Ecto neural progenitor cell (in vitro differentiated cells): ENCODE measurements around the gene DHRS12.
"Not testable (repeated sequence)": the region's sequence is repeated elsewhere in the genome, so short reads cannot be mapped to it uniquely, and the experiment has no call there.

Experiments used
- DNase-seq: peaks from one replicate; pipeline ENCODE4 v3.0.0-alpha.2; 2018; ENCODE audit warnings: low spot score

DHRS12 gene

GRCh38 chr13:51827254-51827653 is 23.3 kb upstream of the DHRS12 start:
- DNase-seq: no peak

GRCh38 chr13:51826606-51827005 is 22.6 kb upstream of the DHRS12 start:
- no peak for DNase-seq

- DNase-seq: no peak
Measured at GRCh38 chr13:51825681-51826254, 21.8 kb upstream of the DHRS12 start.

- DNase-seq: no peak
Measured at GRCh38 chr13:51825165-51825592, 21.2 kb upstream of the DHRS12 start.

GRCh38 chr13:51824712-51825111 is 20.7 kb upstream of the DHRS12 start:
- not testable (repeated sequence) for DNase-seq

- DNase-seq: no peak
Measured at GRCh38 chr13:51823863-51824262, 19.9 kb upstream of the DHRS12 start.

GRCh38 chr13:51823359-51823758 is 19.4 kb upstream of the DHRS12 start:
- no peak for DNase-seq

GRCh38 chr13:51822106-51822815 is 18.3 kb upstream of the DHRS12 start:
- no peak for DNase-seq

- DNase-seq: no peak
Measured at GRCh38 chr13:51821606-51822005, 17.6 kb upstream of the DHRS12 start.

- no peak for DNase-seq
Measured at GRCh38 chr13:51820016-51820597, 16.1 kb upstream of the DHRS12 start.

GRCh38 chr13:51819544-51819943 is 15.6 kb upstream of the DHRS12 start:
- no peak for DNase-seq

GRCh38 chr13:51818781-51819511 is 15.0 kb upstream of the DHRS12 start:
- no peak for DNase-seq

GRCh38 chr13:51818276-51818675 is 14.3 kb upstream of the DHRS12 start:
- DNase-seq: no peak

- DNase-seq: no peak
Measured at GRCh38 chr13:51817717-51818116, 13.8 kb upstream of the DHRS12 start.

- DNase-seq: no peak
Measured at GRCh38 chr13:51816604-51817249, 12.8 kb upstream of the DHRS12 start.

GRCh38 chr13:51815848-51816247 is 11.9 kb upstream of the DHRS12 start:
- DNase-seq: no peak

GRCh38 chr13:51814825-51815650 is 11.1 kb upstream of the DHRS12 start:
- peak; percentile 77 for DNase-seq

- DNase-seq: no peak
Measured at GRCh38 chr13:51814071-51814470, 10.1 kb upstream of the DHRS12 start.

- no peak for DNase-seq
Measured at GRCh38 chr13:51811920-51812451, 8.0 kb upstream of the DHRS12 start.

- no peak for DNase-seq
Measured at GRCh38 chr13:51811046-51811445, 7.1 kb upstream of the DHRS12 start.

GRCh38 chr13:51808811-51809210 is 4.8 kb upstream of the DHRS12 start:
- no peak for DNase-seq
